ELR (cell line): ENCODE data around the gene LYRM9.
"Not testable (repeated sequence)": the region's sequence is repeated elsewhere in the genome, so short reads cannot be mapped to it uniquely, and the experiment has no call there.

Experiments used
- DNase-seq: peaks from one replicate; pipeline ENCODE4 v3.0.0-alpha.2; 2015; ENCODE audit warnings: low read depth

Gene LYRM9

DNA sequence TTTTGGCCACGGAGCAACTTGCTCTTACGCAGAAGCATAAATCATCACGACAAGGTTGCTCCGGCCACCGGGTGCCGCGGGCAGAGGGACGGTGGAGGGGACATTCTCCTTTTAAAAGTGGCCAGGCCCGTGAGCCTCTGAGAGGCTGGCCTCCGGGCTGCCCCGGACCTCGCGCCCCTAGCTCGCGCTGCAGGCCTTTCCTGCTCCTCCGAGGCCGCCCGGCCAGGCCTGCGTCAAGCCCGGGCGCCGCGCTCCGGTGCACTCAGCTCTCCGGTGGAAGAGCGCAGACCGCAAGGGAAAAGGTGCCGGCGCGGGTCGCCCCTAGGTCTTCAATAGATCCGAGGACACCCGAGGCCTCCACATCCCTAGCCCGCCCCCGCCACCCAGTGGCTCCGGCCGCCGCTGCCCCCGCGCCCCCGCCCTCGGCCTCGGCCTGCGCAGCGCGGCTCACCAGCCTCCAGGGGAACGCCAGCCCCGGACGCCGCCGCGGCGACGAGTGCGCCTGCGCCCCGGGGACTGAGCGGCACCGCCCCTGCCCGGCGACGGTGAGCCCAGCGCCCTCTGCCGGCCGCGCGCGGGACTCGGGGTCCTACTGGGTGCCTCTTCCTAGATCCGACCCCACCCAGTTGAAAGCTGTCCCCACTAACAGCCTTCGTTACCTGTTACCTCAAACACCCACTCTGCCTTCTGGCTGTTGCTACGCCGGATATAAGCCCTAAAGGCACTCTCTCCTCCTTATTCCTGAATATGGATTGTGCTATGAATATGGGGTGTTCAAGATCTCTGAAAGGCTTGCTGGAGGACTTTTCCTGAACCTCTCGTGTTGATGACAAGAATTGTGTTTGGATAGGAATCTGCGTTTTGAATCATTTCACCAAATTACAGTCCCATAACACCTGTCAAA lies at the start of gene LYRM9:
Gene LYRM9, minus strand, starts transcription at position 500 of the 904 bp plus-strand sequence. CDS start 10,671 bp downstream, outside the sequence.
- DNase-seq: peak; percentile 87

DNA sequence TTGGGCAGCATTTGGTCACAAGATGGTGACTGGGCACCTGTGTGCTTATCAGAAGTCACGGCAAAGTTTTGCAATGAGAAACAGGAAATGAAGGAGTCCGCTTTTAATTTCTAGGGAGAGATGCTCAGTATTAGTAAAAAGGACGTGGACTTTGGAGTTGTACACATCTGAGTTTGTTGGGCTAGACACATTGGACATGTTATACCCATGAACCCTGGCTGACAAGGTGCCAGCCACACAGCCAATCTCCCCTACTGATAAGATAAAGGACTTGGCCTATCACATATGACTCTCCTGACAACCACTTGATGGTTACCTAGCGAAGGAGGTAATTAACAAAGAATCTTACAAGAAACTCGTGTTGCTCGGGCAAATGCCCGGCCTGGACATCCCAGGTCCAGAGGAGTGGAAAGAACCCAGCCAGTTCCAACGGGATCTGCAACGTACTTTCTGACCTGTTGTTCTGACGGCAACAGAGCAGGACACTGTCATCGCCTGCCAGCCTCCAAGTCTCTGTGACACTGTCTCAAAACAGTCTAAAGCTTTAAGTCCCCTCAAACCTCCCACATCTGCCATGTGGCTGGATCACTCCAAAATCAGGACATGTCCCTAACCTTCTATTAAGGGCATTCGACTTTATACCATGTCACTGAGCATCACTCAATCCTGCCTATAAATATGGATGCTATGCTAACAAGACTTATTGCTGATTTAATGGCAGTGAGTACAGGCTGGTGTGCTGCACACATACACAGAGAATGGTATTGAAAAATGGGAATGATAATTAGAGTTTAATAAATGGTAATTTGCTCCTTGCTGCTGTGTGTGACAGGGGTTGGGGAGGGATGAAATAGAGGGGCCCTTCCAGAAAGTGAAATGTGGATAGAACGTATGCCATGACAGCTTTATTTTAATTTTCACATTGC lies 47.6 kb upstream of the LYRM9 start:
- no peak for DNase-seq

DNA sequence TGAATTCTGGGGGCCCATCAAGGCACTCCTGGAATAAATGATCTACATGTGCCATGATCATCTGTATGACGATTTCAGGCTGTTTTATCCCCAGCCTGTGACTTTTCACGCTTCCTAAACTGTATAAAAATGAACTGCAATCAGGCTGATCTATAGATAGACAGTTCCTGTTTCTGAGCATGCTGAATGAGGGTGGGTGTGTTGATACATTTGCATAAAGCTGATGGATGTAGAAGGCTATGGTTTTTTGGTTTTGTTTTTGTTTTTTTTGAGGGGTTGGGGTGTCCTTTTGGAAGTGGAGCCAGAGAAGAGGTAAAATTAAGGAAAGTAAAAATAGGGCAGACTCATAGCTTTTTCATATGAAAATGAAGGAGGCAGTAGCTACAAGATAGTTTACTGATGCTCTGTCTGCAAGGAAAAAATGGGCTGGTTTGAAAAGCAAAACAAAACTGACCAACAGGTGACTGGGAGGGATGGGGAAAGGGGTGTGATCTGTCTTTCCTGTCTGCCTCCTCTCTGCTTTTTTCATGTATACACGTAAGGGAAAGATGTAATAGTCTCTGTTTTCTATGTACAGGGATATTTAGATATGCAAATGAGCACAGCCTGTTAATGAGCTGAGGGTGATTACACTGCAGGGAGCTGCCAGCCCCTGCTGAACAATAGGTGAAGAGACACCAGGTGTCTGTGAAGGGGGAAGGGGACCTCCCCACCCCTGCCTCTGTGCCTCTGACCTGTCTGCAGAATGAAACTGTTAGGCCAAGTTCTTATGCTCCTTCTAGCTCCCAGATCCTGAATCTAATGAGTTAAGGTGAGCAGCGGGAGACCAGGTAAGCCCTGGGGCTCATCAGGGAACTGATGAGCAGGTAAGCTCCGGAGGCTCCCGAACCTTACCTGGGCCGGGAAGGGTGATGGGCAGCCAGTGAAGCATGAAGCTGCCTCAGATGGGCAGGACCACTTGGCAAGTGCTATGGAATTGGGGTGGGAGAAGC lies 46.6 kb upstream of the LYRM9 start:
- DNase-seq: no peak

DNA sequence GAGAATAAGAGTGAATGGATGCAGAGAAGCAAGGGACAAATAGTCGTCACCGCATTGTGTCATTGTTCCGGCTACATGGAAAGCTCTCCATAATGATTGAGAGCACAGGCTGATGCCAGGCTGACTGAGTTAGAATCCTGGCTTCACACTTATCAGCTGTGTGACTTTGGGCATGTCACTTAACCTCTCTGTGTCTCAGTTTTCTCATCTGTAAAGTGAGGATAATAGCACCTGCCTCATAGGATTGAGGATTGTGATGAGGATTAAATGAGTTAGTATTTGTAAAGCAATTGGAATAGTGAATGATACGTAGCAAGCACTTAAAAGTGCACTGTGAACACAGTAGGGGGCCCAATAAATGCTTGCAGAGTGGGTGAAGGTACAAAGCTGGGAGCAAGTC lies 45.7 kb upstream of the LYRM9 start:
- DNase-seq: no peak

DNA sequence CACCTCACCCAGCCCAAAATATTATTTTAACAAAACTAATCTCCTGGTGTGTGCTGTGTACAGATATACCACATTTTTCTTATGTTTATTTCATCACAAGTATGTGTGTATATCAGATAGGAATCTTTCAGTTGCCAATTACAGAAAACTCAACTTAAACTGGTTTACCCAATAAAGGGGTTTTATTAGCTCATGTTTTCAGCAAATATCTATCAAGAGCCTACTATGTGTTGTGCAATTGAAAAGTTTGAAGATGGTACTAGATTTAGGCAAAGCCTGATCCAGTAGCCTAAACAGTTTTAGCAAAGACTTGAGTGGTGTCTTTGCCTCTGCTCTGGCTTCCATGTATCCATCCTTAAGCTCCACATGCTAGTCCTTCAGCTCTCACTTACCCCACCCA lies 45.1 kb upstream of the LYRM9 start:
- DNase-seq: no peak

DNA sequence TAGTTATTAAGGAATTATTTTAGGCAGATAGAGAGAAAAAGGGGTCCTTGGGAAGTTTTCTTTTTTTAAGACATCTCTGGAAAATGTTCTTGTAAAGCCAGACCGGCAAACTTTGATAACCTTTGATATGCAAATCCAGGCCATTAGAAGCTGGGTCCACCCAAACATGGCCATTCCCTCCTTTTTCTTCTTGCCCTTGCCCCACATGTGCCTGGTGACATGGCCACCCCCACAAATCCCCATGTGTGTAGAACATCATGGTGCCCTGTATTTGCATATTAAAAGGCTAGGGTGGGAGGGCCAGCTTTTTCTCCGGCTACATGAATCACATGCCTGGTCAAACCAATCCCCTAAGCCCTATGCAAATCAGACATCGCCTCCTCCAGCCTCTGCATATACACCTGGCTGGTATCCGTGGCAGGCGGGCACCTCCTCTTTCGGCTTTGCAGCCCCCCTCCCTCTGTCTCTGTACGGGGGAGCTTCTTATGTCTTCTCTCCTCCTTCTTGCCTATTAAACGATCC lies 43.9 kb upstream of the LYRM9 start:
- no peak for DNase-seq

DNA sequence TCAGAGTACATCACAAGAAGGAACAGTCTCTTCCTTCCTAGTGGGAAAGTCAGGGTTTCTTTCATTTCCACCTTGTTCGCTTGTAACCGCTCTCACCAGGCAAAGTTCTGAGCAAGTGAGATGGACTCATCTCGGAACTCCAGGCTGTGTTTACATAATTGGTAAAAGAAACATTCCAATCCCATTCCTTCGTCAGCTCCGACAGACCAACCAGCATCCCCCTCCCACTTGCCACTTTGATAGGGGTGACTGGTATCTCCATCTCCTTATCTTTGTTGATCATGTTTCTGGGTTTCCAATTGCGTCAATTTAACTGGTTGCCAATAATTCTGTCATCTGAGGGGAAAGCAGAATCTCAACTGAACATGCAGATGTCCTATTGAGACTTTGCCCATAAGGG lies 36.8 kb upstream of the LYRM9 start:
- DNase-seq: peak; percentile 40

DNA sequence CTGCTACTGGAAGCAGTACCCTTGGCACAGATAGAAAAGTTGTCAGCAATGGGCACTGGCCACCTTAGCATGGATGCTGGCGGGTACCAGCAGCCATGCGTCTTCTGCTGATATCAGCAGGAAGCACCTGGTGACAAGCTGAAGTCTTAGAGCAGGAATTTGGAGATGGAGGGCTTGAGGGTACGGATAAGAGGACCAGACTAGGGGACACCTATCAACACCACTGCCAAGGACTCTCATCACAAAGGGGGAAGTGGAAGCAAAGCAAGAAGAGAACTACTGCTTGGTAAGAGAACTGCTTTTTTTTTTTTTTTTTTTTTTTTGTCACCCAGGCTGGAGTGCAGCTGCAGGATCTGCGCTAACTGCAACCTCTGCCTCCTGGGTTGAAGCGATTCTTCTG lies 35.4 kb upstream of the LYRM9 start:
- no peak for DNase-seq

DNA sequence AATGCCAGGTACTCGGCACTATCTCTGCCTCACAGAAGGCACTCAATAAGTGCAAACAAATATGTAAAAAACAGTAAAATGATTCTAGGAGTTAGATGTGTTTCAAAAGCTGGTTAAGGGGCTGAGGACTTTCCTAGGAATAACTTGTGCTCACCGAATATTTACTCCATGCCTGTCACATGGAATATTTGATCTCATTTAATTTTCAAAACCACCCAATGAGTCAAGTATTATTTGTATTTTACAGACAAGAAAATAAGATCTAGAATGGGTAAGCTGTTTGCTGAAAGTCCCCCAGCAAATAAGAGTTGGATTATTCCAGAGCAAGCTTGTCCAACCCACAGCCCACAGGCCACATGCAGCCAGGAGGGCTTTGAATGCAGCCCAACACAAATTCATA lies 34.6 kb upstream of the LYRM9 start:
- DNase-seq: no peak

DNA sequence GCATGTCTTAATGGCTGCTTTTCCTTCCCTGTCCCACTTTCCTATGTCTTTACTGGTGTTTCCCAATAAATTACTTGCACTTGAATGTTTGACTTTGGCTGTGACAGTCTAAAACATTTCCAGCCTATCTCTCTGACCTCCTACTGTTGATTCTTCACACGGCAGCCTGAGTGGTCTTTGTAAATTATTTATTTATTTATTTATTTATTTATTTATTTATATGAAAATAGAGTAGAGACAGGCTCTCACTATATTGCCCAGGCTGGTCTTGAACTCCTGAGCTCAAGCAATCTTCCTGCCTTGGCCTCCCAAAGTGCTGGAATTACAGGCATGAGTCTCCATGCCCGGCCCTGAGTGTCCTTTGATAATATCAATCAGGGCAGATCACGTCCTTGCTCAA lies 28.4 kb upstream of the LYRM9 start:
- DNase-seq: no peak

DNA sequence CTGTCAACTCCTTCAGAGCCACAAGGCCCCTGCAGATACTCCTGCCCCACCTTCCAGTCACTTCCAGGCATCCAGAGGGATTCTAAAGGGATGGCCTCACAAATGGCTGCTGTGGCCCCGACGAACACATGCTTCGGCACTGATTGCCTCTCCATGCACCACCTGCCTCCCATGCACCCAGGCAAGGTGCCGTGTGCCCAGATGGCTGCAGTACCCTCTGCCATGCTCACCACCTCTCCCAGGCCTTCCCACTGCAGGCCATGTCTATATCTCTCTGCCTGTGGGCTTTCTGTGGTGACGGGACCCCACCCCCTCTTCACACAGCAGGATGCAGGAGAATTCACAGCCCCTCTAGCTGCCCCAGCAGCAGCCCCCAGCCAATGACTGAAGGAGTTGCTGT lies 27.9 kb upstream of the LYRM9 start:
- no peak for DNase-seq

DNA sequence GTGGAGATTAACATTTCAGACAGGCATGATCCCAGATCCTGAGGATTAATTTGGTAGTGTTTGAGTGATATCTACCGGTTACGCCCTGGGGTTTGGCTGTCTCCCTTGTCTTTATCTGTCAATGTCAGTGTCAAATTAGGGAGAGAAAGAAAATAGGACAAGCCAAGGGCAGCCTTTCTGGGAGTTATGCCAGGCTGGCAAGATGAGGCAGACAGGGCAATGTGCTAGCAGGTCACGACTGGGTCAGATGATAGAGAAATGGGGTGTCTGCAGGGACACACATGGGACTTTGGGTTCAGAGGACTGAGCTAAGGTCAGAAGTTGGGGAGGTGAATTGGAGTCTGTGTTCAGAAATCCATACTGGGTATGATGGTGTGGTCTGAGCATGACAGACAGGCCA lies 27.4 kb upstream of the LYRM9 start:
- no peak for DNase-seq

DNA sequence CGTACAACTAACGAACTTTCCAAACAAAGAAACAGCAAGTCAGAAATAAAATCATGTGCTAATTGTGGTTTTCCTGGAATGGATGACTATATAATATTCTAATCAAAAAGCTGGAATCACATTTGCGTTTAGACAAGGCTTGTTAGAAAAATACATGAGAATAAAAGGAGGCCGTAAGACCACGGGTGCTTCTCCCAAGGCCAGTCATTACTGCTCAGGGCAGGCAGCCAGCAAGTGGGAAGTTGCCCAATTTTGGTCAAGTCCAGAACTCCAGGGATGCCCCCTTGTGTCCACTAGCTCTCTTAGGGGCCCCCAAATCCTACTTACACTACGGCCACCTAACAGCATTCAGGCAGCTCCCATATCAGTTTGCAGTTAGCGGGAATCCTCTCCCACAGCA lies 25.9 kb upstream of the LYRM9 start:
- no peak for DNase-seq

DNA sequence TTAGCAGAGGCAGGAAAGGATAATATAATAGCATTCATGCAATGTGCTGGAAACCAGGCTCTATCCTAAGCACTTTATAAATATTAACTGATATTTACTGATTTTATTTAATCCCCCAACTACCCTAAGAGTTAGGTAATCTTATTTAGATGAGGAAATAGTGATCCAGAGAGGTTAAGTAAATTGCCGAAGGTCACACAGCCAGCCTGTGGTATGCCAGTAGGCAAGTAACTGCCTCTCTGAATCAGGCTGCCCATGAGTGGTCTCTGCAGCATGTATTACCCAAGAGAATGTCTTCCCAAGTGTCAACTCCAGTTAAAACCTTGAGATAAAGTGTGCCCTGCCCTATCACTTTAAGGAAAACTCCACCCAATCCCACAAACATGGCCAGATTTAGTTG lies 25.3 kb upstream of the LYRM9 start:
- no peak for DNase-seq

DNA sequence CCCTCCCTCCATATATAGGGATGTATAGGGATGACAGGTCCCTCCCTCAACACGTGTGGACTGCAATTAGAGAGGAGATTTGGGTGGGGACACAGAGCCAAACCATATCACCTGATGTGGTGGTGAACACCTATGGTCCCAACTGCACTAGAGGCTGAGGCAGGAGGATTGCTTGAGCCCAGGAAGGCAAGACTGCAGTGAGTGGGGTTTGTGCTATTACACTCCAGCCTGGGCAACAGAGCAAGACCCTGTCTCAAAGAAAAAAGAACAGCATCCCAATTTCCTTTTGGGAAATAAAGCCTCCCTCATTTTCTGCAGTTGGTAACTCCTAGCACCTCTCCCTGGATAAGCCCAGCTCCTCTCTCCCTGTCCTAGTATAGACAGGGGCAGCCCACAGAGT lies 23.8 kb upstream of the LYRM9 start:
- DNase-seq: no peak

DNA sequence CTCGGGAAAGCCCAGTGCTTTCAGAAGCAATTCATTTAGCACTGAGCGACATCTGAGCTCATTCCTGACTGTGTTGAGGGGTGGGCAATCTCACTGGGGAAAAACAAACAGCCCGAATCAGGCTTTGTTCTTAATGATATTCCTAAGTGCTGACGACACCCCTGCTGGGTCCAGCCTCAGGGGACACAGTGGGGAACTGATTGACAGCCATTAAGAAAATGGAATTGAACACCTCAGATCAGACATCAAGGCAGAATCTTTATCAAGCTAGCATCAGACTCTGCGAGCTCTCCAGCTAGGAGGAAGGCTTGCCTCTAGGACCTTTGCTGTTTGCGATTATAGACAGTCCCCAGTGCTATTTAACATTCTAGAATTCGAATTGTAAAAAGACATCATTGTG lies 22.5 kb upstream of the LYRM9 start:
- DNase-seq: no peak

DNA sequence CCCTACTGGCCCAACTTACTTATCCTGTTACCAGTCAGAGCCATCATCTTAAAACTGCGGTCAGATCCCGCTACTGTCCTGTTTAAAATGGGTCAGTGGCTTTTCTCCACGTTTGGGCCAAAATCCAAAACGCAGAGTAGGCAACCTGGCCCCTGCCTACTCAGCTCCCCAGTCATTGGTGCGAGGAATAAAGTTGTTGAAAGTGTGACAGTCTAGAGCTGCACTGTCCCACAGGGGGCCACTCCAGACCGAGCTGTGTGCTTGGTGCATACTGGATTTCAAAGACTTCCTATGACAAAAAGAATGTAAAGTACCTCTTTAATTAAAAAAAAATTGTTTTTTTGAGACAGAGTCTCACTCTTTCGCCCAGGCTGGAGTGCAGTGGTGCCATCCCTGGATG lies 21.2 kb upstream of the LYRM9 start:
- DNase-seq: no peak

DNA sequence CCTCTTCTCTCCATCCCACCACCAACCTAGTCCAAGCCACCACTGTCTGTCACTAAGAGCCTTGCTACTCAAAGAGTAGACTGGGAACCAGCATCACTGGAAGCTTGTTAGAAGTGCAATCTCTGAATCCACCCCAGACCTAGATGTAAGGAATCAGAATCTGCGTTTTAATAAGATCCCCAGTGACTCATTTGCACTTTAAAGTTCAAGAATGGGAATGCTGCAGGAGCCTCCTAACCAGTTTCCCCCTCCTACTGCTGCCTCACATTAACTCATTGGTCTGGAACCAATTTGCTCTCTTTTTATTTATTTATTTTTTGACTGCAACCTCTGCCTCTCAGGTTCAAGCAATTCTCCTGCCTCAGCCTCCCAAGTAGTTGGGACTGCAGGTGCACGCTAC lies 19.8 kb upstream of the LYRM9 start:
- DNase-seq: no peak

DNA sequence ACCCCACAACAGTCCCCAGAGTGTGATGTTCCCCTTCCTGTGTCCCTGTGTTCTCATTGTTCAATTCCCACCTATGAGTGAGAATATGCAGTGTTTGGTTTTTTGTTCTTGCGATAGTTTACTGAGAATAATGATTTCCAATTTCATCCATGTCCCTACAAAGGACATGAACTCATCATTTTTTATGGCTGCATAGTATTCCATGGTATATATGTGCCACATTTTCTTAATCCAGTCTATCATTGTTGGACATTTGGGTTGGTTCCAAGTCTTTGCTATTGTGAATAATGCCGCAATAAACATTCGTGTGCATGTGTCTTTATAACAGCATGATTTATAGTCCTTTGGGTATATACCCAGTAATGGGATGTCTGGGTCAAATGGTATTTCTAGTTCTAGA lies 19.1 kb upstream of the LYRM9 start:
- DNase-seq: not testable (repeated sequence)

DNA sequence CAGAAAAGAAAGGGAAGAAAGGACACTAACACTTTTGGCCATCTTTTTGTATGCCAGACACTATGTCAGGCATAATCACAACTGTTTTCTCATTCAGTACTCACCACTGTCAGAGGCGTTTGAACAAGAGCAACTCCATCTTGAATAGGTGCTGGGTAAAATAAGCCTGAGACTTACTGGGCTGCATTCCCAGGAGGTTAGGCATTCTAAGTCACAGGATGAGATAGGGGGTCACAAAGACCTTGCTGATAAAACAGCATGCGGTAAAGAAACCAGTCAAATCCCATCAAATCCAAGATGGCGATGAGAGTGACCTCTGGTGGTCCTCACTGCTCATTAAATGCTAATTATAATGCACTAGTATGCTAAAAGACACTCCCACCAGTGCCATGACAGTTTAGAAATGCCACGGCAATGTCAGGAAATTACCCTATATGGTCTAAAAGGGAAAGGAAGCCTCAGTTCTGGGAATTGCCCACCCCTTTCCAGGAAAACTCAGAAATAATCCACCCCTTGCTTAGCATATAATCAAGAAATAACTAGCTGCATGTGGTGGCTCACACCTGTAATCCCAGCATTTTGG lies 14.9 kb upstream of the LYRM9 start:
- DNase-seq: no peak

DNA sequence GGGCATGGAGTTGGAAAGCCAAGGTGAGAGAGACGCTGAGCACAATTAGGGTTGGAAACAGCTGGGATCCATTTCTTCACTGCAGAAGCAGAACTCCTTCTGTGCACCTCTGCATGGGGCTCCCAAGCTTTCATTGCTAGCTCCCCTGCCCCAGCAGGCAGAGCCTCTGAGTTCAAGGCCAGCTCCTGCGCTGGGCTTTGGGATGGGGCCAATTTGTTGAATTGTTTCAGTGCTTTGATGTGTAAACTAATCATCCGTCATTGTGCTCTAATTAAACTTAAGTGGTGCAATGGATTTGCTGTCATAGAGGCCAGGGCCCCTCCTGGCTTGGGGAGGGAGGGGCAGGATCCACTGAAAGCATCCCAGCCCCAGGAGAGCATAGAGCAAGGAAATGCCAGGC lies 13.5 kb upstream of the LYRM9 start:
- no peak for DNase-seq
